HG03342 (cell line): ENCODE data around the gene HSPA6.
"Not testable (repeated sequence)": the region's sequence is repeated elsewhere in the genome, so short reads cannot be mapped to it uniquely, and the experiment has no call there.

Source experiments
- ATAC-seq: cut with Tn5 transposase; IDR thresholded peaks from one replicate; pipeline ENCODE4 v1.9.1; 2021; ENCODE audit warnings: mild to moderate bottlenecking, moderate library complexity; ENCODE audit not compliant: unreplicated experiment

Gene HSPA6

GRCh38 chr1:161523817-161524741 is at the start of gene HSPA6:
TSS of gene HSPA6 (plus strand) at chr1:161524540. CDS start at chr1:161524659, 119 bp downstream.
- ATAC-seq: peak; percentile 54

- ATAC-seq: not testable (repeated sequence)
Measured at GRCh38 chr1:161477711-161478110, 46.6 kb upstream of the HSPA6 start.

GRCh38 chr1:161478985-161479384 is 45.4 kb upstream of the HSPA6 start:
- no peak for ATAC-seq

- ATAC-seq: no peak
Measured at GRCh38 chr1:161480381-161481035, 43.8 kb upstream of the HSPA6 start.

- no peak for ATAC-seq
Measured at GRCh38 chr1:161481624-161482392, 42.5 kb upstream of the HSPA6 start.

- ATAC-seq: no peak
Measured at GRCh38 chr1:161482610-161483009, 41.7 kb upstream of the HSPA6 start.

GRCh38 chr1:161483361-161483760 is 41.0 kb upstream of the HSPA6 start:
- ATAC-seq: no peak

GRCh38 chr1:161484613-161485012 is 39.7 kb upstream of the HSPA6 start:
- ATAC-seq: no peak

- no peak for ATAC-seq
Measured at GRCh38 chr1:161486806-161487741, 37.3 kb upstream of the HSPA6 start.

- ATAC-seq: no peak
Measured at GRCh38 chr1:161491472-161491871, 32.9 kb upstream of the HSPA6 start.

GRCh38 chr1:161492827-161493226 is 31.5 kb upstream of the HSPA6 start:
- no peak for ATAC-seq

GRCh38 chr1:161494091-161494735 is 30.1 kb upstream of the HSPA6 start:
- ATAC-seq: no peak

GRCh38 chr1:161495490-161495889 is 28.9 kb upstream of the HSPA6 start:
- ATAC-seq: no peak

- no peak for ATAC-seq
Measured at GRCh38 chr1:161497961-161498360, 26.4 kb upstream of the HSPA6 start.

- no peak for ATAC-seq
Measured at GRCh38 chr1:161498646-161499045, 25.7 kb upstream of the HSPA6 start.

- ATAC-seq: no peak
Measured at GRCh38 chr1:161499099-161500039, 25.0 kb upstream of the HSPA6 start.

- ATAC-seq: no peak
Measured at GRCh38 chr1:161501234-161501633, 23.1 kb upstream of the HSPA6 start.

GRCh38 chr1:161502181-161502580 is 22.2 kb upstream of the HSPA6 start:
- ATAC-seq: no peak
